Measurements from ENCODE around the gene FGFRL1. TPM values are rescaled to one million over a fixed set of nuclear protein-coding genes. Genes with fewer than 3 reads are reported as not detected.

The FGFRL1 gene
- total and polyA plus RNA-seq, 4 donors = 6.9 to 32.9 (median 24.2) TPM

DNA sequence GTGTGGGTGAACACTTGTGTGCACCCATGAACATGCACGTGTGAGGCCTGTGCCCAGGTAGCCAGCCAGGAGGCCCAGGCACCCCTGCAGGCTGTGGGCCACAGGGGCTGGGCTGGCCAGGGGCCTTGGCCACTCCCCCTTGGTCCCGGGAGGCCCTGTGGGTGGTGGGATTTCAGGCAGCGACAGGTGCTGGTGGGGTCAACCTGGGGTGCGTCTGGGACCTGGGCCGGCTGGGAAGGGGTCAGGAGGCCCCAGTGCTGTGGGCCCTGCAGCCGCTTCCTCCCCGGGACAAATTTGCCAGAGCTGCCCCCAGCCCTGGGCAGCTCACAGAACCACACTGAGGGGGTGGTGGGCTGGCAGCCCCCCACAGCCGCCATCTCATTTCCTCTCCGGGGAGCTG lies 7.9 kb downstream of the FGFRL1 start:
- Histone ChIP-seq H3K4me1 (ENCODE audit: control insufficient read depth in 1 of 2, insufficient read depth in 2 of 2, low read length in 2 of 2) (no peaks in the 10 kb centered on the region), H3K27me3 (ENCODE audit: control insufficient read depth in 1 of 2, insufficient read depth in 2 of 2, low read length in 1 of 2) (no peaks in the 10 kb centered on the region), H3K9me3 (ENCODE audit: control insufficient read depth, low read length) (no peaks in the 10 kb centered on the region), H3K36me3 (ENCODE audit: control insufficient read depth in 1 of 2, insufficient read depth in 2 of 2, low read length in 1 of 2) (no peaks in the 10 kb centered on the region), H3K4me3 (ENCODE audit: low read length in 2 of 2) (no peak overlapping the region), H3K27ac (ENCODE audit: low read depth in 1 of 2, low read length in 2 of 2) (no peak overlapping the region)
- intact Hi-C loops (cut with DNase I) = no loop called here
- 73 to 78% methylated on average over 9 of the region's 9 CpGs for WGBS, 2 donors
- no peak for DNase-seq
- ATAC-seq (ENCODE audit: low FRiP score) = no peak

- Histone ChIP-seq H3K9me3 (ENCODE audit: control insufficient read depth, low read length) (no peaks in the 10 kb centered on the region), H3K27me3 (ENCODE audit: control insufficient read depth in 1 of 2, insufficient read depth in 2 of 2, low read length in 1 of 2) (no peaks in the 10 kb centered on the region), H3K4me3 (ENCODE audit: low read length in 2 of 2) (no peak overlapping the region), H3K36me3 (ENCODE audit: control insufficient read depth in 1 of 2, insufficient read depth in 2 of 2, low read length in 1 of 2) (no peaks in the 10 kb centered on the region), H3K27ac (ENCODE audit: low read depth in 1 of 2, low read length in 2 of 2) (no peak overlapping the region), H3K4me1 (ENCODE audit: control insufficient read depth in 1 of 2, insufficient read depth in 2 of 2, low read length in 2 of 2) (no peaks in the 10 kb centered on the region)
- WGBS, 2 donors = 89 to 91% methylated on average over 23 of the region's 23 CpGs
- no peak for DNase-seq
- no peak for ATAC-seq (ENCODE audit: low FRiP score)
- intact Hi-C loops (cut with DNase I) = no loop called here
Measured at GRCh38 chr4:1019729-1020470, 8.5 kb downstream of the FGFRL1 start.

DNA sequence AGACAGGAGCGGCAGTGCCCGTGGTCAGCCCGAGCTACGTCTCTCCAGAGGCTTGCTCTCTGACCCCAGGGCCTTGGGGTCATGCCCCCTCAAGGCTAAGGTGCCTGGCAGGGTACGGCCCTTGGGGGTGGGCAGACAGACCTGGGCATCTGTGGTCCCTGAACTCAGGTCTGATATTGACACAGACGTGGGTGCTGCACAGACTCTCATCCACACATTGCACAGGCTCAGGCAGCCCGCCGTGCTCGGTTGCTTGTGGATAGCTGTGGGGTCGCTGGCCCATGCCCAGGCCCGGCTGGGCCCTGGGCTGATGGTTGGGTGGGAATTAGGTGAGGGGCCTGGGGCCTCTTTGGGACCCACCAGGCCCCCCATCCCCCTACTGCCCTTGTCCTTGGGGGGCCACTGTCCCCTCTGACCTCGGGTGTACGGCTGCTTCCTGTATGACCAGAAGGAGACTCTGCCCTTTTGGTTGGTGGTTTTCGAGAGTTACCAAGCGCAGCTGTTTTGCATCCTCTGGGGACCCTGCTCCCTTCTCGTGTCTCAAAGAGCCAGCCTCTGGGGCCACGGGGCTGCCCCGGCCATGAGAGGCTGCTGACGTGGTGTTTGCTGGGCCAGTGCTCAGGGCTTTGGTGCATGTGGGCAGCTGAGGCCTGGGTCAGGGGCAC lies 10.1 kb downstream of the FGFRL1 start:
- 89 to 92% methylated on average over 19 of the region's 19 CpGs for WGBS, 2 donors
- no peak overlapping the region for H3K4me3 ChIP-seq (ENCODE audit: low read length in 2 of 2)
- H3K4me1 ChIP-seq (ENCODE audit: control insufficient read depth in 1 of 2, insufficient read depth in 2 of 2, low read length in 2 of 2) = no peaks in the 10 kb centered on the region
- intact Hi-C loops (cut with DNase I) = no loop called here
- H3K9me3 ChIP-seq (ENCODE audit: control insufficient read depth, low read length) = no peaks in the 10 kb centered on the region
- no peaks in the 10 kb centered on the region for H3K27me3 ChIP-seq (ENCODE audit: control insufficient read depth in 1 of 2, insufficient read depth in 2 of 2, low read length in 1 of 2)
- H3K36me3 ChIP-seq (ENCODE audit: control insufficient read depth in 1 of 2, insufficient read depth in 2 of 2, low read length in 1 of 2) = no peaks in the 10 kb centered on the region
- no peak for ATAC-seq (ENCODE audit: low FRiP score)
- DNase-seq = no peak
- no peak overlapping the region for H3K27ac ChIP-seq (ENCODE audit: low read depth in 1 of 2, low read length in 2 of 2)

GRCh38 chr4:1022051-1022738 lies 10.8 kb downstream of the FGFRL1 start:
- Histone ChIP-seq H3K4me3 (ENCODE audit: low read length in 2 of 2) (no peak overlapping the region), H3K36me3 (ENCODE audit: control insufficient read depth in 1 of 2, insufficient read depth in 2 of 2, low read length in 1 of 2) (no peaks in the 10 kb centered on the region), H3K9me3 (ENCODE audit: control insufficient read depth, low read length) (no peaks in the 10 kb centered on the region), H3K4me1 (ENCODE audit: control insufficient read depth in 1 of 2, insufficient read depth in 2 of 2, low read length in 2 of 2) (no peaks in the 10 kb centered on the region), H3K27me3 (ENCODE audit: control insufficient read depth in 1 of 2, insufficient read depth in 2 of 2, low read length in 1 of 2) (no peaks in the 10 kb centered on the region), H3K27ac (ENCODE audit: low read depth in 1 of 2, low read length in 2 of 2) (no peak overlapping the region)
- DNase-seq (no peak), ATAC-seq (ENCODE audit: low FRiP score) (no peak)
- 92 to 94% methylated on average over 46 of the region's 46 CpGs for WGBS, 2 donors
- intact Hi-C loops (cut with DNase I) = no loop called here

- DNase-seq = no peak
- no peak overlapping the region for H3K27ac ChIP-seq (ENCODE audit: low read depth in 1 of 2, low read length in 2 of 2)
- no peaks in the 10 kb centered on the region for H3K4me1 ChIP-seq (ENCODE audit: control insufficient read depth in 1 of 2, insufficient read depth in 2 of 2, low read length in 2 of 2)
- intact Hi-C loops (cut with DNase I) = no loop called here
- ATAC-seq (ENCODE audit: low FRiP score) = no peak
- no peak overlapping the region for H3K4me3 ChIP-seq (ENCODE audit: low read length in 2 of 2)
- H3K36me3 ChIP-seq (ENCODE audit: control insufficient read depth in 1 of 2, insufficient read depth in 2 of 2, low read length in 1 of 2) = no peaks in the 10 kb centered on the region
- 91 to 92% methylated on average over 19 of the region's 19 CpGs for WGBS, 2 donors
- H3K9me3 ChIP-seq (ENCODE audit: control insufficient read depth, low read length) = no peaks in the 10 kb centered on the region
- H3K27me3 ChIP-seq (ENCODE audit: control insufficient read depth in 1 of 2, insufficient read depth in 2 of 2, low read length in 1 of 2) = no peaks in the 10 kb centered on the region
Measured at GRCh38 chr4:1022739-1023066, 11.3 kb downstream of the FGFRL1 start.

GRCh38 chr4:1023075-1023640 lies 11.7 kb downstream of the FGFRL1 start:
- intact Hi-C loops (cut with DNase I) = no loop called here
- Histone ChIP-seq H3K4me3 (ENCODE audit: low read length in 2 of 2) (no peak overlapping the region), H3K4me1 (ENCODE audit: control insufficient read depth in 1 of 2, insufficient read depth in 2 of 2, low read length in 2 of 2) (no peaks in the 10 kb centered on the region)

DNA sequence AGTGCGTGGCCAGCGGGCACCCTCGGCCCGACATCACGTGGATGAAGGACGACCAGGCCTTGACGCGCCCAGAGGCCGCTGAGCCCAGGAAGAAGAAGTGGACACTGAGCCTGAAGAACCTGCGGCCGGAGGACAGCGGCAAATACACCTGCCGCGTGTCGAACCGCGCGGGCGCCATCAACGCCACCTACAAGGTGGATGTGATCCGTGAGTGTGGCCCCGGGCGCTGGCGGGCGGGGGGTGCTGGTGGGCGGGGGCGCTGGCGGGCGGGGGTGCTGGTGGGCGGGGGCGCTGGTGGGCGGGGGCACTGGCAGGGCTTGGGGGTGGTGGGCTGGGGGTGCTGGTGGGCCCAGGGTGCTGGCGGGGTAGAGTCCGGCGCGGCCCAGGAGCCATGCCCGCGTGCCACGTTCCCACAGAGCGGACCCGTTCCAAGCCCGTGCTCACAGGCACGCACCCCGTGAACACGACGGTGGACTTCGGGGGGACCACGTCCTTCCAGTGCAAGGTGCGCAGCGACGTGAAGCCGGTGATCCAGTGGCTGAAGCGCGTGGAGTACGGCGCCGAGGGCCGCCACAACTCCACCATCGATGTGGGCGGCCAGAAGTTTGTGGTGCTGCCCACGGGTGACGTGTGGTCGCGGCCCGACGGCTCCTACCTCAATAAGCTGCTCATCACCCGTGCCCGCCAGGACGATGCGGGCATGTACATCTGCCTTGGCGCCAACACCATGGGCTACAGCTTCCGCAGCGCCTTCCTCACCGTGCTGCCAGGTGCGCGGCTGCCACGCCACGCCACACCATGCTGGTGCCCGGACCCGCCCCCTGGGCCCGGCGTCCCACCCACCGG lies 12.7 kb downstream of the FGFRL1 start:
- no peaks in the 10 kb centered on the region for H3K36me3 ChIP-seq (ENCODE audit: control insufficient read depth in 1 of 2, insufficient read depth in 2 of 2, low read length in 1 of 2)
- 96 to 97% methylated on average over 64 to 83 of the region's 83 CpGs for WGBS, 2 donors
- no peak for ATAC-seq (ENCODE audit: low FRiP score)
- no peak overlapping the region for H3K27ac ChIP-seq (ENCODE audit: low read depth in 1 of 2, low read length in 2 of 2)
- H3K9me3 ChIP-seq (ENCODE audit: control insufficient read depth, low read length) = no peaks in the 10 kb centered on the region
- H3K4me3 ChIP-seq (ENCODE audit: low read length in 2 of 2) = no peak overlapping the region
- DNase-seq = no peak
- intact Hi-C loops (cut with DNase I) = no loop called here
- no peaks in the 10 kb centered on the region for H3K27me3 ChIP-seq (ENCODE audit: control insufficient read depth in 1 of 2, insufficient read depth in 2 of 2, low read length in 1 of 2)
- no peaks in the 10 kb centered on the region for H3K4me1 ChIP-seq (ENCODE audit: control insufficient read depth in 1 of 2, insufficient read depth in 2 of 2, low read length in 2 of 2)

More at GRCh38 chr4:1023075-1023640, 11.7 kb downstream of the FGFRL1 start:
- 91 to 96% methylated on average over 19 to 20 of the region's 20 CpGs for WGBS, 2 donors
- H3K36me3 ChIP-seq (ENCODE audit: control insufficient read depth in 1 of 2, insufficient read depth in 2 of 2, low read length in 1 of 2) = no peaks in the 10 kb centered on the region
- no peaks in the 10 kb centered on the region for H3K9me3 ChIP-seq (ENCODE audit: control insufficient read depth, low read length)
- no peaks in the 10 kb centered on the region for H3K27me3 ChIP-seq (ENCODE audit: control insufficient read depth in 1 of 2, insufficient read depth in 2 of 2, low read length in 1 of 2)
- no peak overlapping the region for H3K27ac ChIP-seq (ENCODE audit: low read depth in 1 of 2, low read length in 2 of 2)
- DNase-seq (no peak), ATAC-seq (ENCODE audit: low FRiP score) (no peak)

DNA sequence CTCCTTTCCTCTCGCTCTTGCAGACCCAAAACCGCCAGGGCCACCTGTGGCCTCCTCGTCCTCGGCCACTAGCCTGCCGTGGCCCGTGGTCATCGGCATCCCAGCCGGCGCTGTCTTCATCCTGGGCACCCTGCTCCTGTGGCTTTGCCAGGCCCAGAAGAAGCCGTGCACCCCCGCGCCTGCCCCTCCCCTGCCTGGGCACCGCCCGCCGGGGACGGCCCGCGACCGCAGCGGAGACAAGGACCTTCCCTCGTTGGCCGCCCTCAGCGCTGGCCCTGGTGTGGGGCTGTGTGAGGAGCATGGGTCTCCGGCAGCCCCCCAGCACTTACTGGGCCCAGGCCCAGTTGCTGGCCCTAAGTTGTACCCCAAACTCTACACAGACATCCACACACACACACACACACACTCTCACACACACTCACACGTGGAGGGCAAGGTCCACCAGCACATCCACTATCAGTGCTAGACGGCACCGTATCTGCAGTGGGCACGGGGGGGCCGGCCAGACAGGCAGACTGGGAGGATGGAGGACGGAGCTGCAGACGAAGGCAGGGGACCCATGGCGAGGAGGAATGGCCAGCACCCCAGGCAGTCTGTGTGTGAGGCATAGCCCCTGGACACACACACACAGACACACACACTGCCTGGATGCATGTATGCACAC lies 13.6 kb downstream of the FGFRL1 start:
- WGBS, 2 donors = 91 to 93% methylated on average over 31 to 32 of the region's 32 CpGs
- no peaks in the 10 kb centered on the region for H3K36me3 ChIP-seq (ENCODE audit: control insufficient read depth in 1 of 2, insufficient read depth in 2 of 2, low read length in 1 of 2)
- no peak overlapping the region for H3K4me3 ChIP-seq (ENCODE audit: low read length in 2 of 2)
- no peaks in the 10 kb centered on the region for H3K9me3 ChIP-seq (ENCODE audit: control insufficient read depth, low read length)
- no peaks in the 10 kb centered on the region for H3K27me3 ChIP-seq (ENCODE audit: control insufficient read depth in 1 of 2, insufficient read depth in 2 of 2, low read length in 1 of 2)
- H3K4me1 ChIP-seq (ENCODE audit: control insufficient read depth in 1 of 2, insufficient read depth in 2 of 2, low read length in 2 of 2) = no peaks in the 10 kb centered on the region
- intact Hi-C loops (cut with DNase I) = no loop called here
- DNase-seq = no peak
- no peak overlapping the region for H3K27ac ChIP-seq (ENCODE audit: low read depth in 1 of 2, low read length in 2 of 2)
- ATAC-seq (ENCODE audit: low FRiP score) = no peak
